ENCODE measurements around the gene JMJD8. TPM values are rescaled to one million over a fixed set of nuclear protein-coding genes. Genes with fewer than 3 reads are reported as not detected.

JMJD8 gene
- total and polyA plus RNA-seq, 11 donors = 36.2 to 103 (median 44.1) TPM

DNA sequence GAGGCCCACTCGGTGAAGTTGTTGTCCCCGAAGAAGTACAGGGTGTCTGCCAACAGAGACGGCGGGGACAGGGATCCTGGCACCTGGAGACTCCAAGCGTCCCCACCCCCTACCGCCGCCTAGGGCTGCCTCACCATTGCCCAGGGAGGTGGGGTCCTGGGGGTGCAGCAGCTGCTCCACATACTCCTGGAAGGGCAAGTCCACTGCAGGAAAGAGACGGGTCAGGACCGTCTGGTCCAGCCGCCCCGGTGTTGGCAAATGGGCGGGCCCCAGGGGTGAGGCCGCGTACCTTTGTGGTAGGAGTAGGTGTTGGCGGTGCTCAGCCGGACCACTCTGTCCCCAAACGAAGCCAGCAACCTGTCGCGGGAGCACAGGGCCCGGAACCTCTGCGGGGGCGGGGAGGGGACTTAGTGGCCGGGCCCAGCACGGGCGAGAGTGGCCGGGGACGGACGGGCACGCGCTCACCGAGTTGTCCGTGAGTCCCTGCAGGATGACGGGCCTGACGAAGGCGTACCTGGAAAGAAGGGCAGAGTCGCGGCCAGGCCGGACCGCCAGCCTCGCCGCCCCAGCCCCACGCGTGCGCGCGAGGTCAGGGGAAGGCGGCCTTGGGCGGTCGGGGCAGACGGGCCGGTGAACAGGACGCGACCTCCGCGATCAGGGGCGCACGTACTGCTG lies 601 bp downstream of the JMJD8 start:
- peaks cover 14 to 68% (median 52%) of the 10 kb centered on the region in 12 donors for H3K4me1 ChIP-seq

DNA sequence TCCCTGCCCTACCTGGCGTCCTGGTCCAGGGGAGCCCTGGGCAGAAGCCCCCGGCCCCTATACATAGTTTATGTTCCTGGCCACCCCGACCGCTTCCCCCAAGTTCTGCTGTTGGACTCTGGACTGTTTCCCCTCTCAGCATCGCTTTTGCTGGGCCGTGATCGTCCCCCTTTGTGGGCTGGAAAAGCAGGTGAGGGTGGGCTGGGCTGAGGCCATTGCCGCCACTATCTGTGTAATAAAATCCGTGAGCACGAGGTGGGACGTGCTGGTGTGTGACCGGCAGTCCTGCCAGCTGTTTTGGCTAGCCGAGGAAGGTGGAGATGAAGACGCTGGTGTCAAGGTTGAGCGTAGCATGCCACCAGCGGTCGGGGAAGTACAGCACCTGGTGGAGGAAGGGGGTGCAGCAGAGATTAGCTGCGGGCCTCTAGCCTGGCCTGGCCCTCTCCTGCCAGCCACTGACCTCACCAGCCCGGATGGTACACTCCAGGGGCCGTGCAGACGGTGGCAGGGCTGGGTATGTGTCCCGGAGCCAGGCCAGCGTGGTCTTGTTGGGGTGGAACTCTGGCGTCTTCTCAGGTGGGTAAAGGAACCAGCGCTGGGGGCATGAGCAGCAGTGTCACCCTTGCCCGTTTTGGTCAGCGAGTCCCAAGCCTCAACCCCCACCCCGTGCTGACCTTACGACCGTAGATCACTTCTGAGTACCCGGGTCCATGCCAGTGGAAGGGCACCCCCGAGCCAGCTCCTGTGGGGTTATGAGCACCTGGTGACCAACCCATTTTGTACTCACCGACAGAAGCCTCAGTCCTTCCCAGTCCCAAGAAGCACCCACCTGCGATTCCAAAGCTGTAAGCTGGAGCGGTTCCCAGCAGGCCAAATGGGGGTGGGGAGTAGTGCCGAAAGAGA lies 1.4 kb downstream of the JMJD8 start:
- Histone ChIP-seq H3K4me3 (peak overlapping the region in 6 of 12 donors; percentile 61 to 86 (median 74)), H3K27me3 (no peaks in the 10 kb centered on the region), H3K9me3 (no peaks in the 10 kb centered on the region), H3K27ac (no peak overlapping the region), H3K4me1 (peaks cover 14 to 65% (median 51%) of the 10 kb centered on the region in 12 donors), H3K36me3 (peaks cover 0 to 41% (median 24%) of the 10 kb centered on the region in 9 donors)
- no peak for TF ChIP-seq POLR2A (IDR thresholded peaks at IDR 0.05)
- intact Hi-C loops (cut with DNase I) = no loop called here
- no peak for ATAC-seq
- no peak for DNase-seq
- 84 to 85% (median 84%) methylated on average over 34 to 36 of the region's 36 CpGs for WGBS, 4 donors

More for the DNA sequence above, 601 bp downstream of the JMJD8 start:
- WGBS, 4 donors = 13 to 26% (median 16%) methylated on average over 22 to 57 of the region's 57 CpGs
- no peak for ATAC-seq
- Histone ChIP-seq H3K4me3 (peak overlapping the region; percentile 46 to 86 (median 64)), H3K27ac (peak overlapping the region in 11 of 12 donors; percentile 54 to 91 (median 76)), H3K27me3 (no peaks in the 10 kb centered on the region), H3K36me3 (peaks cover 0 to 41% (median 24%) of the 10 kb centered on the region in 9 donors), H3K9me3 (no peaks in the 10 kb centered on the region)
- TF ChIP-seq, protein P1, sequence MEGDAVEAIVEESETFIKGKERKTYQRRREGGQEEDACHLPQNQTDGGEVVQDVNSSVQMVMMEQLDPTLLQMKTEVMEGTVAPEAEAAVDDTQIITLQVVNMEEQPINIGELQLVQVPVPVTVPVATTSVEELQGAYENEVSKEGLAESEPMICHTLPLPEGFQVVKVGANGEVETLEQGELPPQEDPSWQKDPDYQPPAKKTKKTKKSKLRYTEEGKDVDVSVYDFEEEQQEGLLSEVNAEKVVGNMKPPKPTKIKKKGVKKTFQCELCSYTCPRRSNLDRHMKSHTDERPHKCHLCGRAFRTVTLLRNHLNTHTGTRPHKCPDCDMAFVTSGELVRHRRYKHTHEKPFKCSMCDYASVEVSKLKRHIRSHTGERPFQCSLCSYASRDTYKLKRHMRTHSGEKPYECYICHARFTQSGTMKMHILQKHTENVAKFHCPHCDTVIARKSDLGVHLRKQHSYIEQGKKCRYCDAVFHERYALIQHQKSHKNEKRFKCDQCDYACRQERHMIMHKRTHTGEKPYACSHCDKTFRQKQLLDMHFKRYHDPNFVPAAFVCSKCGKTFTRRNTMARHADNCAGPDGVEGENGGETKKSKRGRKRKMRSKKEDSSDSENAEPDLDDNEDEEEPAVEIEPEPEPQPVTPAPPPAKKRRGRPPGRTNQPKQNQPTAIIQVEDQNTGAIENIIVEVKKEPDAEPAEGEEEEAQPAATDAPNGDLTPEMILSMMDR (IDR thresholded peaks at IDR 0.05) = no peak
- no peak for TF ChIP-seq POLR2A (IDR thresholded peaks at IDR 0.05)
- intact Hi-C loops (cut with DNase I) = no loop called here
- DNase-seq = peak in 1 of 5 donors; percentile 33

DNA sequence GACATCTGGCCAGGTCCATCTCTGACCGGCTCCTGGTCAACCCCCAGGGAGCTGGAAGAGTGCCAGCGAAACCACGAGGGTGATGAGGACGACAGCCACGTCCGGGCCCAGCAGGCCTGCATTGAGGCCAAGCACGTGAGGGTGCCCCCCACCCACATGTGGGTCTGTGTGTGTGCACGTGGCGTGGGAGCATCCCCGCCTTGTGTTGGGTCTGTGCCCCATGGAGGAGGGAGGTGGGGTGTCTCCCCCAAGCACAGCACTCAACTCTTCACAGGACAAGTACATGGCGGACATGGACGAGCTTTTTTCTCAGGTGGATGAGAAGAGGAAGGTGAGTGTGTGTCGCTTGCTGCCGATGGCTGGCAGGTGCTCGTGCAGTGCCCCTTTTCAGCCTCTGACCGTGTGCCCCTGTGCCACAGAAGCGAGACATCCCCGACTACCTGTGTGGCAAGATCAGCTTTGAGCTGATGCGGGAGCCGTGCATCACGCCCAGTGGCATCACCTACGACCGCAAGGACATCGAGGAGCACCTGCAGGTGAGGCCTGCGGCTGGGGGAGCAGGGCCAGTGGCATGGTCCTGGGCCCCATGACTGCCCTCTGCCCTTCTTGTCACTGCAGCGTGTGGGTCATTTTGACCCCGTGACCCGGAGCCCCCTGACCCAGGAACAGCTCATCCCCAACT lies 2.2 kb downstream of the JMJD8 start:
- no peaks in the 10 kb centered on the region for H3K9me3 ChIP-seq
- H3K27ac ChIP-seq = no peak overlapping the region
- 69 to 75% (median 72%) methylated on average over 25 to 28 of the region's 28 CpGs for WGBS, 4 donors
- intact Hi-C loops (cut with DNase I) = no loop called here
- peak in 1 of 5 donors; percentile 41 for DNase-seq
- H3K4me1 ChIP-seq = peaks cover 14 to 65% (median 51%) of the 10 kb centered on the region in 12 donors
- no peaks in the 10 kb centered on the region for H3K27me3 ChIP-seq
- peaks cover 0 to 38% (median 24%) of the 10 kb centered on the region in 9 donors for H3K36me3 ChIP-seq
- ATAC-seq = no peak
- TF ChIP-seq, protein P1 (IDR thresholded peaks at IDR 0.05) = no peak
- no peak for TF ChIP-seq POLR2A (IDR thresholded peaks at IDR 0.05)
- peak overlapping the region in 5 of 12 donors; percentile 12 to 96 (median 71) for H3K4me3 ChIP-seq

DNA sequence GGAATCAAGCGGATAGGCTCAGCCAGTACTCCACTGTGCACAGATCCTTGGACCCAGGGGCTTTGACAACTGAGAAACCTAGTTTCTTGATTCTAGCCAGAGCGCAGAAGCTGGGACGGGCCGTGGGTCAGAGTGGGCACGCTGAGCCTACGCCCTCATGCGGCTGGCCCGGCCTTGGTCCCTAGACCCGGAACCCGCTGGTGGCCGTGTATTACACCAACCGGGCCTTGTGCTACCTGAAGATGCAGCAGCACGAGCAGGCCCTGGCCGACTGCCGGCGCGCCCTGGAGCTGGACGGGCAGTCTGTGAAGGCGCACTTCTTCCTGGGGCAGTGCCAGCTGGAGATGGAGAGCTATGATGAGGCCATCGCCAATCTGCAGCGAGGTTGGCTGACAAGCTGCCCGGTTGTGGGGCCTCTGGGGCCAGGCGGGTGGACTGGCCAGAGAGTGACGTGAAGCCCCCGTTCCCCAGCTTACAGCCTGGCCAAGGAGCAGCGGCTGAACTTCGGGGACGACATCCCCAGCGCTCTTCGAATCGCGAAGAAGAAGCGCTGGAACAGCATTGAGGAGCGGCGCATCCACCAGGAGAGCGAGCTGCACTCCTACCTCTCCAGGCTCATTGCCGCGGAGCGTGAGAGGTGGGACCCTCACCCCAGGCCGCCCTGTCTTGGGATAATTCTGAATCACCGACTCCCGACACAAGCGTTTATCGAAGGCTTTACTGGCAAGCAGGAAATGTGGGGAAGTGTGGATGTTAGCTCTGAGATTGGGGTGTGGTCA lies 3.0 kb downstream of the JMJD8 start:
- no peak for TF ChIP-seq POLR2A (IDR thresholded peaks at IDR 0.05)
- TF ChIP-seq, protein P1 (IDR thresholded peaks at IDR 0.05) = no peak
- Histone ChIP-seq H3K4me1 (peaks cover 14 to 64% (median 52%) of the 10 kb centered on the region in 12 donors), H3K36me3 (peaks cover 0 to 31% (median 19%) of the 10 kb centered on the region in 9 donors), H3K9me3 (no peaks in the 10 kb centered on the region), H3K27me3 (no peaks in the 10 kb centered on the region), H3K4me3 (peak overlapping the region; percentile 61 to 100 (median 78)), H3K27ac (peak overlapping the region in 11 of 12 donors; percentile 93 to 99 (median 96))
- 45 to 58% (median 50%) methylated on average over 32 to 44 of the region's 44 CpGs for WGBS, 4 donors
- ATAC-seq = no peak
- intact Hi-C loops (cut with DNase I) = no loop called here
- DNase-seq = peak in 1 of 5 donors; percentile 68
